Common myeloid progenitor, CD34-positive (primary cell): ENCODE results near the gene PRPF8.
"Not testable (repeated sequence)": the region's sequence is repeated elsewhere in the genome, so short reads cannot be mapped to it uniquely, and the experiment has no call there.

ENCODE experiments used
- CTCF ChIA-PET: fragments of 350-600 bp; sonication (Branson Sonifier 250); formaldehyde crosslinking; loops from one replicate; lab custom pipeline; 2021; ENCODE audit warnings: antibody characterized with exemption; lab: Charles Lee
- POLR2A ChIA-PET: fragments of 350-600 bp; sonication (Branson Sonifier 250); formaldehyde crosslinking; loops from one replicate; lab custom pipeline; 2021; ENCODE audit warnings: antibody characterized with exemption; lab: Charles Lee
- DNase-seq, 3 donors: peaks; one replicate each; pipeline versions ENCODE4 v3.0.0 to v3.0.0-alpha.2; 2013
- H3K27ac ChIP-seq, 2 experiments: 1 replicate in 1 of 2; 2 replicates in 1 of 2; pipeline ENCODE4 v1.7.0; 2013; ENCODE audit warnings: inconsistent platforms in 2 of 2, low read length in 2 of 2, mild to moderate bottlenecking in 2 of 2, low read depth in 1 of 2, moderate library complexity in 1 of 2; ENCODE audit not compliant: severe bottlenecking in 2 of 2, insufficient read depth in 1 of 2, poor library complexity in 1 of 2
- H3K27me3 ChIP-seq, 5 experiments: replicated peaks in 2 of 5; 1 replicate in 3 of 5; 2 replicates in 2 of 5; pipeline versions ENCODE4 v1.6.1 to v1.7.0; 2013; ENCODE audit warnings: low read length in 4 of 5, mild to moderate bottlenecking in 2 of 5, moderate library complexity in 2 of 5, inconsistent platforms in 1 of 5; ENCODE audit not compliant: insufficient read depth in 5 of 5, control insufficient read depth in 4 of 5
- H3K36me3 ChIP-seq, 4 experiments: 1 replicate in 2 of 4; 2 replicates in 2 of 4; pipeline versions ENCODE4 v1.6.1 to v1.7.0; 2013; ENCODE audit warnings: low read length in 3 of 4, control low read depth in 1 of 4, mild to moderate bottlenecking in 1 of 4; ENCODE audit not compliant: control insufficient read depth in 4 of 4, insufficient read depth in 4 of 4
- H3K4me1 ChIP-seq, 4 experiments: 1 replicate in 3 of 4; 2 replicates in 1 of 4; pipeline versions ENCODE4 v1.6.1 to v1.7.1; 2013; ENCODE audit warnings: low read length in 3 of 4, mild to moderate bottlenecking in 3 of 4, control low read depth in 1 of 4, inconsistent platforms in 1 of 4, moderate library complexity in 1 of 4; ENCODE audit not compliant: control insufficient read depth in 4 of 4, insufficient read depth in 4 of 4; ENCODE audit errors: control extremely low read depth in 1 of 4
- H3K4me3 ChIP-seq, 7 experiments: 1 replicate in 4 of 7; 2 replicates in 3 of 7; pipeline versions ENCODE4 v1.5.1 to v1.7.0; 2013; ENCODE audit warnings: mild to moderate bottlenecking in 7 of 7, low read length in 6 of 7, moderate library complexity in 6 of 7, inconsistent platforms in 2 of 7, low read depth in 2 of 7, control low read depth in 1 of 7; ENCODE audit not compliant: insufficient read depth in 4 of 7, control insufficient read depth in 1 of 7; ENCODE audit errors: extremely low read depth in 1 of 7
- H3K9me3 ChIP-seq, 5 experiments: 1 replicate in 4 of 5; 2 replicates in 1 of 5; pipeline versions ENCODE4 v1.6.1 to v1.7.1; 2013; ENCODE audit warnings: low read length in 4 of 5, mild to moderate bottlenecking in 2 of 5, inconsistent platforms in 1 of 5, low read depth in 1 of 5, moderate library complexity in 1 of 5; ENCODE audit not compliant: control insufficient read depth in 4 of 5, insufficient read depth in 2 of 5; ENCODE audit errors: control extremely low read depth in 1 of 5
- WGBS: methylation state at CpG from one replicate; pipeline ENCODE4 v1.1.5; 2013; ENCODE audit not compliant: insufficient coverage; 5-methylcytosine and 5-hydroxymethylcytosine counted together

Gene PRPF8

GRCh38 chr17:1693339-1693738 is 8.7 kb upstream of the PRPF8 start:
- no peaks in the 10 kb centered on the region for H3K4me1 ChIP-seq
- no peaks in the 10 kb centered on the region for H3K27me3 ChIP-seq
- ChIA-PET POLR2A (no interaction called here), CTCF (no interaction called here)
- no peak overlapping the region for H3K27ac ChIP-seq
- H3K36me3 ChIP-seq: no peaks in the 10 kb centered on the region
- H3K9me3 ChIP-seq: no peaks in the 10 kb centered on the region
- no peak overlapping the region for H3K4me3 ChIP-seq
- DNase-seq: no peak
- 96% methylated on average over 7 of the region's 7 CpGs for WGBS

- POLR2A ChIA-PET: no interaction called here
- no CpG with 5 or more reads among the region's 8 CpGs for WGBS
- H3K9me3 ChIP-seq: no peaks in the 10 kb centered on the region
- CTCF ChIA-PET: no interaction called here
- H3K27ac ChIP-seq: no peak overlapping the region
- H3K27me3 ChIP-seq: no peaks in the 10 kb centered on the region
- no peak overlapping the region for H3K4me3 ChIP-seq
- no peaks in the 10 kb centered on the region for H3K4me1 ChIP-seq
- H3K36me3 ChIP-seq: no peaks in the 10 kb centered on the region
- DNase-seq: no peak
These were observed 6.0 kb upstream of the PRPF8 start for GRCh38 chr17:1690544-1691221.

GRCh38 chr17:1688405-1688804 is 3.7 kb upstream of the PRPF8 start:
- DNase-seq, H3K4me3 ChIP-seq, CTCF ChIA-PET, H3K36me3 ChIP-seq, H3K27ac ChIP-seq, POLR2A ChIA-PET, H3K9me3 ChIP-seq, H3K4me1 ChIP-seq, H3K27me3 ChIP-seq: not testable (repeated sequence)
- WGBS: no CpG with 5 or more reads among the region's 6 CpGs

- POLR2A ChIA-PET: no interaction called here
- no peak for DNase-seq
- CTCF ChIA-PET: interaction anchor here (1.0 kb wide), 1 partner anchor 14 kb away, joined by 3 read pairs; no protein-coding TSS in a partner anchor
- H3K4me1 ChIP-seq: peaks cover 0 to 13% (median 10%) of the 10 kb centered on the region in 4 experiments
- no peak overlapping the region for H3K4me3 ChIP-seq
- H3K27ac ChIP-seq: no peak overlapping the region
- H3K36me3 ChIP-seq: peaks cover 9 to 23% (median 17%) of the 10 kb centered on the region in 4 experiments
- no peaks in the 10 kb centered on the region for H3K27me3 ChIP-seq
- WGBS: 100% methylated on average over 1 of the region's 7 CpGs
- H3K9me3 ChIP-seq: no peaks in the 10 kb centered on the region
These were observed 1.4 kb upstream of the PRPF8 start for GRCh38 chr17:1686086-1686485.

- peak in 2 of 3 donors; percentile 36 to 50 for DNase-seq
- 51% methylated on average over 5 of the region's 5 CpGs for WGBS
- peak overlapping the region; percentile 80 to 94 for H3K27ac ChIP-seq
- peak overlapping the region in 6 of 7 experiments; percentile 79 to 92 (median 90) for H3K4me3 ChIP-seq
- no peaks in the 10 kb centered on the region for H3K9me3 ChIP-seq
- ChIA-PET CTCF (interaction anchor here (0.7 to 2.1 kb wide), 7 partner anchors 7 to 107 kb away, joined by 3 to 14 read pairs (median 3); no protein-coding TSS in a partner anchor), POLR2A (interaction anchor here (0.7 to 1.9 kb wide), 3 partner anchors 19 to 33 kb away, joined by 3 to 8 read pairs (median 8); no protein-coding TSS in a partner anchor)
- peaks cover 0 to 13% (median 10%) of the 10 kb centered on the region in 4 experiments for H3K4me1 ChIP-seq
- H3K36me3 ChIP-seq: peaks cover 19 to 49% (median 44%) of the 10 kb centered on the region in 4 experiments
- H3K27me3 ChIP-seq: no peaks in the 10 kb centered on the region
These were observed 1.2 kb downstream of the PRPF8 start for GRCh38 chr17:1683459-1683858.

GRCh38 chr17:1676401-1676800 is 8.3 kb downstream of the PRPF8 start:
- Histone ChIP-seq H3K27me3 (no peaks in the 10 kb centered on the region), H3K27ac (no peak overlapping the region), H3K9me3 (no peaks in the 10 kb centered on the region), H3K4me1 (no peaks in the 10 kb centered on the region), H3K36me3 (peaks cover 30 to 94% (median 85%) of the 10 kb centered on the region in 4 experiments), H3K4me3 (no peak overlapping the region)
- ChIA-PET CTCF (interaction anchor here (1.0 to 1.1 kb wide), 2 partner anchors 8 to 108 kb away, joined by 3 to 4 read pairs; no protein-coding TSS in a partner anchor), POLR2A (no interaction called here)
- 98% methylated on average over 13 of the region's 13 CpGs for whole genome bisulfite sequencing
- DNase-seq: no peak
